ENCODE results near the gene COX20.
A peak's percentile ranks its signal among the peaks of the same experiment; 100 is the strongest.

Gene COX20

DNA sequence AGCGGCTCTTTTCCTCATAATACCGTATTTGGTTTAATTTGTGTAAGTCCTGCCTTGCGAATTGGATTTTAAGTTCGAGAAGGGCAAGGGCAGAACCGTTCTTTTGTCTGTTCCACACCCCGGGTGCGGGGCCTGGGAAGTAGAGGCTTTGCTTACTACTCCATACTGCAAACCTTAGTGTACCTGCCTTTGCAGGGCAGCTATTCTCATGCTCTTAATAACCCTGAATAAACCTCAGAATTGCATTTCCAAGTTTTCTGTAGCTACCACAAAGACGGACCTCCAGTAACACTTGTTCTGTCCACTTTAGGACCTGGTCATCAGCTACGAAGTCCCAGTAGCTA lies 29.5 kb downstream of the COX20 start:
- H3K9me3 ChIP-seq (ENCODE audit: control insufficient read depth in 1 of 2, low read length in 2 of 2): no peaks in the 10 kb centered on the region
- H3K4me3 ChIP-seq (ENCODE audit: low read depth in 1 of 2, low read length in 2 of 2): peak overlapping the region; percentile 87 to 92
- no peaks in the 10 kb centered on the region for H3K27me3 ChIP-seq (ENCODE audit: low read depth, low read length)
- peaks cover 15 to 22% of the 10 kb centered on the region in 2 donors for H3K4me1 ChIP-seq (ENCODE audit: control insufficient read depth in 1 of 2, insufficient read depth in 2 of 2, low read length in 2 of 2)
- peaks cover 13 to 33% of the 10 kb centered on the region in 2 donors for H3K36me3 ChIP-seq (ENCODE audit: control insufficient read depth in 1 of 2, insufficient read depth in 2 of 2, low read length in 2 of 2)
- H3K27ac ChIP-seq (ENCODE audit: low read length): peak overlapping the region; percentile 99

DNA sequence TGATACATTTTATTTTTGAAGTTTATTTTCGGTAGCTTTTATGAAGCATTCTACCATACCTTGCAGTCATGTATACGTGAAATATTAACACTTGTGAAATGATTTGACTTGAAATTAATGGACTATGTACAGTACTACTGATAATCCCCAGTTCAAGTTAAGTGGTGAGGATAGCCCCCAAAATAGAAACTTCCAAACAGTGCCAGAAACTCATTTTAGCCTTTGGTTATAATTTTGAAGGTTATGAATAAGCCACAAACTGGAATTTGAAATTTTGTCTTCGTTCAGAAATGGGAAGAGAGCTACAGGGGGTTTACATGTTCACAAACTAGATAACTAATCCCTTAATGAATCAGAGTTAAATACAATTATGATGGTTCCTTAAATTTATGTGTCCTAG lies 30.4 kb downstream of the COX20 start:
- Histone ChIP-seq H3K4me1 (ENCODE audit: control insufficient read depth in 1 of 2, insufficient read depth in 2 of 2, low read length in 2 of 2) (peaks cover 8 to 13% of the 10 kb centered on the region in 2 donors), H3K4me3 (ENCODE audit: low read depth in 1 of 2, low read length in 2 of 2) (no peak overlapping the region), H3K27ac (ENCODE audit: low read length) (peak overlapping the region; percentile 99)

DNA sequence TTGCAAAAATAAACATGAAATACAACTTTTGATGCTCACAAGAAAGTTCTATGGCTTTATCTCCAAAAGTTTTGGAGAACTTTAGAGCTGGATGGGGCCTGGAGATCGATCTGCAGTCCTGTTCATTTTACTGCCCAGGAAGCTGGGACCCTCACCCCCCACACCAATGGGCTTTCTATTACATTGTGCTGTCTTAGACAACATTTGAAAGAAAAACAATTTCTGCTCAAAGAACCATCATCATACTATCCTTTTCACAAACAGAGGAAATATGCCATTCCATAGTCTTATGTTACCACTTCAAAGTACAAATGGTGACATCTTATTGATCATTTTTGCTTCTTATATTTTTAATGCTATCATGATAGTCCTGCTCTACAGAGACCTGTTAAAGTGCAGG lies 30.9 kb downstream of the COX20 start:
- Histone ChIP-seq H3K9me3 (ENCODE audit: control insufficient read depth in 1 of 2, low read length in 2 of 2) (no peaks in the 10 kb centered on the region), H3K27ac (ENCODE audit: low read length) (peak overlapping the region; percentile 99), H3K36me3 (ENCODE audit: control insufficient read depth in 1 of 2, insufficient read depth in 2 of 2, low read length in 2 of 2) (peaks cover 0 to 22% of the 10 kb centered on the region in 2 donors), H3K4me1 (ENCODE audit: control insufficient read depth in 1 of 2, insufficient read depth in 2 of 2, low read length in 2 of 2) (peaks cover 5 to 8% of the 10 kb centered on the region in 2 donors), H3K4me3 (ENCODE audit: low read depth in 1 of 2, low read length in 2 of 2) (no peak overlapping the region), H3K27me3 (ENCODE audit: low read depth, low read length) (no peaks in the 10 kb centered on the region)

More for the DNA sequence above, 30.4 kb downstream of the COX20 start:
- no peaks in the 10 kb centered on the region for H3K9me3 ChIP-seq (ENCODE audit: control insufficient read depth in 1 of 2, low read length in 2 of 2)
- H3K27me3 ChIP-seq (ENCODE audit: low read depth, low read length): no peaks in the 10 kb centered on the region
- peaks cover 5 to 28% of the 10 kb centered on the region in 2 donors for H3K36me3 ChIP-seq (ENCODE audit: control insufficient read depth in 1 of 2, insufficient read depth in 2 of 2, low read length in 2 of 2)

DNA sequence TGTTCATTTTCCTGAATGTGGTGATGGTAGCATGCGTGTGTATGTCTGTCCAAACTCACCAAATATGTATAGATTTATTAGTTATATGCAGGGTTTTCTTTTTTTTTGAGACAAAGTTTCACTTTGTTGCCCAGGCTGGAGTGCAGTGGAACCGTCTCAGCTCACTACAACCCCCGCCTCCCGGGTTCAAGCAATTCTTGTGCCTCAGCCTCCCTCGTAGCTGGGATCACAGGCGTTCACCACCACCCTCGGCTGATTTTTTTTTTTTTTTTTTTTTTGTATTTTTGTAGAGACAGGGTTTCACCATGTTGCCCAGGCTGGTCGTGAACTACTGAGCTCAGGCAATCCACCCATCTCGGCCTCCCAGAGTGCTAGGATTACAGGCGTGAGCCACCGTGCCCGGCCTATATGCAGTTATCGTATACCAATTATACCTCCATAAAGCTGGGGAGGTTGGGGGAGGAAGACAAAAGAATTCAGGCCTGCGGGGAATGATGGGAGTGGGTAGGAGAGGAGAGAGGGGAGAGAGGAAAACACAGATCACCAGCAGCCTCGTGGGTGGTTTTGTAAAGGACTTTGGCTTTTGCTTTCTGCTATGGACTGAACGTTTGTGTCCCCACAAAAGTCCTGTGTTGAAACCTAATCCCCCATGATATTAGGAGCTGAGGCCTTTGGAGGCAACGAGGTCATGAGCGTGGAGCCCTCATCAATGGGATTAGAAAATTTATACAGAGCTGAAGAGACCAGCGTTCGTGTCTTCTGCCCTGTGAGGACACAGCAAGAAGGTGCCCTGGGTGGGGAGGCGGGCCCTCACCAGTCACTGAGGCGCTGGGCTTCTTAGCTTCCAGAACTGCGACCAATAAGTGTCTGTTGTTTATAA lies 33.3 kb downstream of the COX20 start:
- H3K9me3 ChIP-seq (ENCODE audit: control insufficient read depth in 1 of 2, low read length in 2 of 2): no peaks in the 10 kb centered on the region
- no peak overlapping the region for H3K27ac ChIP-seq (ENCODE audit: low read length)

DNA sequence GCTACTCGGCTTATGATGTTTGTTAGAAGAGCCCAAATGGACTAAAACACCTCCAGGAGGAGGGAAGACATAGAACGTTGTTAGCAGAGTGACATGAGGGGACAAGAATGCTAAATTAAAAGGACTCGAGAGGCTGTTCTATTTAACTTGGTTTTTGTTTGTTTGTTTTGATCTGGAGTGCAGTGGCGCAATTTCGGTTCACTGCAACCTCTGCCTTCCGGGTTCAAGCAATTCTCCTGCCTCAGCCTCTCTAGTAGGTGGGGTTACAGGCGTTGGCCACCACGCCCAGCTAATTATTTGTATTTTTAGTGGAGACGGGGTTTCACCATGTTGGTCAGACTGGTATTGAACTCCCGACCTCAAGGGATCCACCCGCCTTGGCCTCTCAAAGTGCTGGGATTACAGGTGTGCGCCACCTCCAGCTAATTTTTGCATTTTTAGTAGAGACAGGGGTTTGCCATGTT lies 33.9 kb downstream of the COX20 start:
- no peaks in the 10 kb centered on the region for H3K36me3 ChIP-seq (ENCODE audit: control insufficient read depth in 1 of 2, insufficient read depth in 2 of 2, low read length in 2 of 2)

More for the DNA sequence above, 33.3 kb downstream of the COX20 start:
- no peak overlapping the region for H3K4me3 ChIP-seq (ENCODE audit: low read depth in 1 of 2, low read length in 2 of 2)
- no peaks in the 10 kb centered on the region for H3K27me3 ChIP-seq (ENCODE audit: low read depth, low read length)
- peaks cover 0 to 6% of the 10 kb centered on the region in 2 donors for H3K36me3 ChIP-seq (ENCODE audit: control insufficient read depth in 1 of 2, insufficient read depth in 2 of 2, low read length in 2 of 2)
- peaks cover 0 to 5% of the 10 kb centered on the region in 2 donors for H3K4me1 ChIP-seq (ENCODE audit: control insufficient read depth in 1 of 2, insufficient read depth in 2 of 2, low read length in 2 of 2)

DNA sequence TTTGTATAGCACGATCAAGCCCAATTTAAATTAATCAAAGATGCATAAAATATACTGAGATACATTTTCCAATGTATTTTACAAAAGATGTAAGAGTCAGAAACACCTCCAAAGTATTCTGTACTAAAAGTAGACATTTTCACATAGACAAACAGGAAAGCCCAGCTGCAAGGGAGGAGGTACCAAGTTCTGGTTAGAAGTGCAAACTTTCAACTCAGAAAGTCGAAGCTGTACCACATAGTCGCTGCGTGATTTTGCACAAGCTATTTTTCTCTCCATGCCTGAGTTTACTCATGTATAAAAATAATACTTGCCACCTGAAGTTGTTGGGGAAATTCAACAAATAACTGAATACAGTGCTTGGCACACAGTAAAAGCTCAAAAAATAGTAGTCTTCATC lies 34.5 kb downstream of the COX20 start:
- Histone ChIP-seq H3K9me3 (ENCODE audit: control insufficient read depth in 1 of 2, low read length in 2 of 2) (no peaks in the 10 kb centered on the region), H3K36me3 (ENCODE audit: control insufficient read depth in 1 of 2, insufficient read depth in 2 of 2, low read length in 2 of 2) (no peaks in the 10 kb centered on the region), H3K27me3 (ENCODE audit: low read depth, low read length) (no peaks in the 10 kb centered on the region), H3K4me1 (ENCODE audit: control insufficient read depth in 1 of 2, insufficient read depth in 2 of 2, low read length in 2 of 2) (peaks cover 0 to 5% of the 10 kb centered on the region in 2 donors), H3K27ac (ENCODE audit: low read length) (no peak overlapping the region), H3K4me3 (ENCODE audit: low read depth in 1 of 2, low read length in 2 of 2) (no peak overlapping the region)

More for the DNA sequence above, 33.9 kb downstream of the COX20 start:
- Histone ChIP-seq H3K27ac (ENCODE audit: low read length) (no peak overlapping the region), H3K4me1 (ENCODE audit: control insufficient read depth in 1 of 2, insufficient read depth in 2 of 2, low read length in 2 of 2) (peaks cover 0 to 5% of the 10 kb centered on the region in 2 donors), H3K9me3 (ENCODE audit: control insufficient read depth in 1 of 2, low read length in 2 of 2) (no peaks in the 10 kb centered on the region), H3K27me3 (ENCODE audit: low read depth, low read length) (no peaks in the 10 kb centered on the region), H3K4me3 (ENCODE audit: low read depth in 1 of 2, low read length in 2 of 2) (no peak overlapping the region)

DNA sequence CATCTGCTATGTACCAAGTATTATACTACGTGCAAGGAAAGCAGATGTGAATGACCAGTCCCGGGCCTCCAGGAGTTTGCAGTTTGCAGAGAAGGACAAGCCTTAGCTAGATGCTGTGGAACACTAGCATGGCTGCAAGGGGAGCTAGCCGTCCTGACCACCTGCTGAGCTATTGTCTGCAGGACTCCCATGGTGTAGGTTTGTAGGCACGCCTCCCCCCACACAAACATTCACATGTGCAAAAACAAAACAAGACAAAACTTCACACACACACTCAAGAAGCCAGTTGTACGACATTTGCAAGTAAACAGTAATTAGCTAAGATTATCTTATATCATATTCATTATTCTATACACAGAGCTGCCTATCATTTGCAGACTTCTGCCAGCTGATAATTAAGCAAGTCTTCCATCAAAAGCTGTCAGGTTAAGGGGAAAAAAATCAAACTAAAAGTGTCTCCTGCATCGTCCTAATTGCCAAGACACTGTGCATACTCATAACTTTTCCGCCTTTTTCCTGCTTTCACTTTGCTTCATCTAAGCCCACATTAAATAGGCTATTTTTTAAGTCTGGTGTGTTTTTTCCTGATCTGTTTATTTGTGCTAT lies 39.6 kb downstream of the COX20 start:
- no peaks in the 10 kb centered on the region for H3K36me3 ChIP-seq (ENCODE audit: control insufficient read depth in 1 of 2, insufficient read depth in 2 of 2, low read length in 2 of 2)

DNA sequence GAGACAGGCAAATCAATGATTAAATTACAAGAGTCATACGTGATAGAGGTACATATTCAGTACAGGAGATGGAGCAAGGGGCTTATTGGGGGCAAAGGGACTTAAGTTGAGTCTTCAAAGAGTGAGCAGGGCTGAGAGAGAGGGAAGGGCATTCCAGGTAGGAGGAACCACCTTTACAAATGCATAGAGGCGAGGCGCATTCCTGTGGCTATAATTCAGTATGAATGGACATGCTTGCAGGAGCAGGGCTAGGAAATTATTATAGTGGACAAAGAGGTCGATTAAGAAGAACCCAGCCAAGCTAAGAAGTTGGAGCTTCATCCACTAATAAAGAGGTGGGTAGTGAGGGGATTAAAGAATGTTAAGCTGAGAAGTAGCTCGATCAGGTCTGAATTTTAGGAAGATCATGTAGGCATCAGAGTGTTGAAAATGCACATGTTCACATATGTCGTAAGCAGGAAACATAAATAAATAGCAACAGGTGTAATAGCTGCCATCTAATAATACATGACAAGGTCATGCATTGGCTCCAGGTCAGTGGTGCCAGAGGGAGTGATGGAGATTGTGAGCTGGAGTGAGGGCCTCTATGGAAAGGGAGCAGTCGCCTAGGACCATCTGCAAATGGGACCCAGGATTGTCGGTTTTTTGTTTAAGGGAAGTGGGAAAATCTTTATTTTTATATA lies 40.9 kb downstream of the COX20 start:
- Histone ChIP-seq H3K27me3 (ENCODE audit: low read depth, low read length) (no peaks in the 10 kb centered on the region), H3K4me1 (ENCODE audit: control insufficient read depth in 1 of 2, insufficient read depth in 2 of 2, low read length in 2 of 2) (no peaks in the 10 kb centered on the region), H3K9me3 (ENCODE audit: control insufficient read depth in 1 of 2, low read length in 2 of 2) (no peaks in the 10 kb centered on the region), H3K36me3 (ENCODE audit: control insufficient read depth in 1 of 2, insufficient read depth in 2 of 2, low read length in 2 of 2) (no peaks in the 10 kb centered on the region), H3K27ac (ENCODE audit: low read length) (no peak overlapping the region), H3K4me3 (ENCODE audit: low read depth in 1 of 2, low read length in 2 of 2) (no peak overlapping the region)

More for the DNA sequence above, 39.6 kb downstream of the COX20 start:
- Histone ChIP-seq H3K9me3 (ENCODE audit: control insufficient read depth in 1 of 2, low read length in 2 of 2) (no peaks in the 10 kb centered on the region), H3K27ac (ENCODE audit: low read length) (no peak overlapping the region), H3K4me3 (ENCODE audit: low read depth in 1 of 2, low read length in 2 of 2) (no peak overlapping the region), H3K27me3 (ENCODE audit: low read depth, low read length) (no peaks in the 10 kb centered on the region), H3K4me1 (ENCODE audit: control insufficient read depth in 1 of 2, insufficient read depth in 2 of 2, low read length in 2 of 2) (no peaks in the 10 kb centered on the region)

DNA sequence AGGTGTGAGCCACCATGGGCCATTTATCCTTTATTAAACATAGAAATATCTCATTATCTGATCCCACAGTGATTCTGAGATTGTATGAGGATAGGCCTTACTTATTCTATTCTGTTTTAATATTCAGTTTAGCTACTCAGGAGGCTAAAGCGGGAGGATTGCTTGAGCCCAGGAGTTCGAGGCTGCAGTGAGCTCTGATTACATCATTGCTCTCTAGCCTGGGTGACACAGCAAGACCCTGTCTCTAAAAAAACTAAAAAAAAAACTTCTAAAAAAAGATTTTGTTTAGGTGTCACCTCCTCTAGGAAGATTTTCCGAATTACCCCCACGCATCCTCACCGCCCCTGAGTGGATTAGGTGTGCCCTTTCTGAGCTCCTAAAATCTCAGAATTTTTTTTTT lies 43.2 kb downstream of the COX20 start:
- H3K27me3 ChIP-seq (ENCODE audit: low read depth, low read length): no peaks in the 10 kb centered on the region
- no peaks in the 10 kb centered on the region for H3K9me3 ChIP-seq (ENCODE audit: control insufficient read depth in 1 of 2, low read length in 2 of 2)
- H3K4me1 ChIP-seq (ENCODE audit: control insufficient read depth in 1 of 2, insufficient read depth in 2 of 2, low read length in 2 of 2): no peaks in the 10 kb centered on the region
- H3K27ac ChIP-seq (ENCODE audit: low read length): no peak overlapping the region
- H3K36me3 ChIP-seq (ENCODE audit: control insufficient read depth in 1 of 2, insufficient read depth in 2 of 2, low read length in 2 of 2): no peaks in the 10 kb centered on the region
- H3K4me3 ChIP-seq (ENCODE audit: low read depth in 1 of 2, low read length in 2 of 2): no peak overlapping the region

DNA sequence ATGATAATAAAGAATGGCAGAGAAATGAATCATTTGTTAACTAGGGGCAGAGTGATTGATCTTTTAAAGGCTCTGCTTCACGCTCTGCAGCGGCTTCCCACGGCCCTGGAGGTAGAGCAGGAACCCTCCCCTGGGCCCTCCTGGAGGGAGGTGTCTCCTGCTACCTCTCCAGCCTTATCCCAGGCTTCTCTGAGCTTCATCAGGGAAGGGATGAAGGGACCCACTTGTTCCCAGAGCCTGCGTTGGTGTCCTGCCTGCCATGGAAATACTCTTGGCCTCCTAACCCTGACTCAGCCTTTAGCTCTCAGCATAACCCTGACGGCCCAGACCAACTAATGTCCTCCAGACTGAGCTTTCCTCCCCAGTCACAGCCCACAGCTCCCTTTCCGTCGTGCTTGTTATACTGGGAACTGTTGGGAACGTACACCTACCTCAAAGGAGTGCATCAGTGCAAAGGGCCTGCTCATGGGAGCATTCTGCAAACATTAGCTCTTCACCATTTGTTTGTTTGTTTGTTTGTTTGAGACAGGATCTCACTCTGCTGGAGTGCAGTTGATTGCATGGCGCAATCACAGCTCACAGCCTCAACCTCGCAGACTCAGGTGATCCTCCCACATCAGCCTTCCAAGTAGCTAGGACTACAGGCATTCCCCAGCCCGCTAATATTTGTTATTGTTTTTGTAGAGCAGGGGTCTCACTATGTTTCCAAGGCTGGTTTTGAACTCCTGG lies 46.3 kb downstream of the COX20 start:
- Histone ChIP-seq H3K4me1 (ENCODE audit: control insufficient read depth in 1 of 2, insufficient read depth in 2 of 2, low read length in 2 of 2) (no peaks in the 10 kb centered on the region), H3K36me3 (ENCODE audit: control insufficient read depth in 1 of 2, insufficient read depth in 2 of 2, low read length in 2 of 2) (no peaks in the 10 kb centered on the region), H3K27ac (ENCODE audit: low read length) (no peak overlapping the region), H3K4me3 (ENCODE audit: low read depth in 1 of 2, low read length in 2 of 2) (no peak overlapping the region), H3K9me3 (ENCODE audit: control insufficient read depth in 1 of 2, low read length in 2 of 2) (no peaks in the 10 kb centered on the region), H3K27me3 (ENCODE audit: low read depth, low read length) (no peaks in the 10 kb centered on the region)

DNA sequence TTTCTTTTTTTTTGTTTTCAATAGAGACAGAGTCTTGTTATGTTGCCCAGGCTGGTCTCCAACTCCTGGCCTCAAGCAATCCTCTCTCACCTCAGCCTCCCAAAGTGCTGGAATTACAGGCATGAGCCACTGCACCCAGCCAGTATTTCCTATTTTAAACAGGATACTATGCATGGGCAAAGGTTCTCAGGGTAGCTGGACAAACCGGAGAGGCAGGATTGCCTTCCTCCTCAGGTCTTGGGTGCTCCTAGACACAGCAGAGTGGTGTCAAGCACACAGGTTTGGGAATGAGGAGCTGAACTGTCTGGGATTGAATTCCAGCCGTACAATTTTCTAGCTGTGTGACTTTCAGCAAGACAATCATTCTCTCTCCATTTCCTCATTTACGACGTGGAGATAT lies 51.8 kb downstream of the COX20 start:
- Histone ChIP-seq H3K36me3 (ENCODE audit: control insufficient read depth in 1 of 2, insufficient read depth in 2 of 2, low read length in 2 of 2) (no peaks in the 10 kb centered on the region), H3K9me3 (ENCODE audit: control insufficient read depth in 1 of 2, low read length in 2 of 2) (no peaks in the 10 kb centered on the region)

More for the DNA sequence above, 51.8 kb downstream of the COX20 start:
- Histone ChIP-seq H3K4me1 (ENCODE audit: control insufficient read depth in 1 of 2, insufficient read depth in 2 of 2, low read length in 2 of 2) (no peaks in the 10 kb centered on the region), H3K27me3 (ENCODE audit: low read depth, low read length) (no peaks in the 10 kb centered on the region), H3K27ac (ENCODE audit: low read length) (no peak overlapping the region), H3K4me3 (ENCODE audit: low read depth in 1 of 2, low read length in 2 of 2) (no peak overlapping the region)

Measured in muscle layer of duodenum (tissue), 2 donors.